ENCODE data around the gene GABARAPL2.

The GABARAPL2 gene

GRCh38 chr16:75606507-75606906, 40.3 kb downstream of the GABARAPL2 start:
- Histone ChIP-seq H3K4me2 (ENCODE audit: insufficient read depth, low read length) (no peak overlapping the region), H2AFZ (ENCODE audit: low read depth, low read length) (no peak overlapping the region), H3K27ac (ENCODE audit: low read length) (no peak overlapping the region), H3K27me3 (ENCODE audit: insufficient read depth, low read length, poor library complexity) (no peaks in the 10 kb centered on the region), H4K20me1 (ENCODE audit: insufficient read depth, low read length) (no peaks in the 10 kb centered on the region), H3K4me3 (ENCODE audit: low read depth in 1 of 2, low read length in 2 of 2) (no peak overlapping the region), H3K9ac (ENCODE audit: low read depth, low read length) (no peak overlapping the region), H3K79me2 (ENCODE audit: insufficient read depth, low read length) (0 out of 2 replicates have a peak, but pooled peaks cover 5% of the 10 kb centered on the region), H3K9me3 (ENCODE audit: insufficient read depth, low read length, severe bottlenecking) (peaks cover 4% of the 10 kb centered on the region), H3K36me3 (ENCODE audit: insufficient read depth, low read length) (peaks cover 87% of the 10 kb centered on the region), H3K4me1 (ENCODE audit: insufficient read depth, low read length) (no peaks in the 10 kb centered on the region)
- TF ChIP-seq CTCF (IDR thresholded peaks at IDR 0.05; ENCODE audit: borderline replicate concordance, extremely low read depth, low read length, poor library complexity, severe bottlenecking) (no peak), EZH2 (IDR thresholded peaks at IDR 0.05; ENCODE audit: borderline replicate concordance, low read depth, low read length, severe bottlenecking) (no peak)
- DNase-seq (no peak), ATAC-seq (ENCODE audit: insufficient read depth, low read depth) (no peak)

- Histone ChIP-seq H3K9me3 (ENCODE audit: insufficient read depth, low read length, severe bottlenecking) (no peaks in the 10 kb centered on the region), H3K9ac (ENCODE audit: low read depth, low read length) (no peak overlapping the region), H3K4me3 (ENCODE audit: low read depth in 1 of 2, low read length in 2 of 2) (no peak overlapping the region), H3K4me2 (ENCODE audit: insufficient read depth, low read length) (no peak overlapping the region), H4K20me1 (ENCODE audit: insufficient read depth, low read length) (no peaks in the 10 kb centered on the region), H3K27ac (ENCODE audit: low read length) (no peak overlapping the region), H3K36me3 (ENCODE audit: insufficient read depth, low read length) (peaks cover 87% of the 10 kb centered on the region), H3K27me3 (ENCODE audit: insufficient read depth, low read length, poor library complexity) (no peaks in the 10 kb centered on the region), H3K4me1 (ENCODE audit: insufficient read depth, low read length) (no peaks in the 10 kb centered on the region; the same call in 1 of the 2 replicates), H2AFZ (ENCODE audit: low read depth, low read length) (no peak overlapping the region), H3K79me2 (ENCODE audit: insufficient read depth, low read length) (peaks cover 8% of the 10 kb centered on the region; the same call in 1 of the 2 replicates)
- ATAC-seq (ENCODE audit: insufficient read depth, low read depth) (no peak), DNase-seq (no peak)
- TF ChIP-seq CTCF (IDR thresholded peaks at IDR 0.05; ENCODE audit: borderline replicate concordance, extremely low read depth, low read length, poor library complexity, severe bottlenecking) = no peak
- TF ChIP-seq EZH2 (IDR thresholded peaks at IDR 0.05; ENCODE audit: borderline replicate concordance, low read depth, low read length, severe bottlenecking) = no peak
These were observed 48.1 kb downstream of the GABARAPL2 start for GRCh38 chr16:75614066-75614897.

- ATAC-seq (ENCODE audit: insufficient read depth, low read depth) = no peak
- H3K4me3 ChIP-seq (ENCODE audit: low read depth in 1 of 2, low read length in 2 of 2) = no peak overlapping the region
- peaks cover 10% of the 10 kb centered on the region for H3K79me2 ChIP-seq (ENCODE audit: insufficient read depth, low read length)
- H3K9ac ChIP-seq (ENCODE audit: low read depth, low read length) = no peak overlapping the region
- H3K4me2 ChIP-seq (ENCODE audit: insufficient read depth, low read length) = no peak overlapping the region
- no peak overlapping the region for H2AFZ ChIP-seq (ENCODE audit: low read depth, low read length)
- peaks cover 87% of the 10 kb centered on the region for H3K36me3 ChIP-seq (ENCODE audit: insufficient read depth, low read length)
- no peak overlapping the region for H3K27ac ChIP-seq (ENCODE audit: low read length)
- H3K9me3 ChIP-seq (ENCODE audit: insufficient read depth, low read length, severe bottlenecking) = no peaks in the 10 kb centered on the region
- H4K20me1 ChIP-seq (ENCODE audit: insufficient read depth, low read length) = no peaks in the 10 kb centered on the region
- no peak for DNase-seq
- H3K4me1 ChIP-seq (ENCODE audit: insufficient read depth, low read length) = peaks cover 6% of the 10 kb centered on the region
- H3K27me3 ChIP-seq (ENCODE audit: insufficient read depth, low read length, poor library complexity) = no peaks in the 10 kb centered on the region
- TF ChIP-seq CTCF (IDR thresholded peaks at IDR 0.05; ENCODE audit: borderline replicate concordance, extremely low read depth, low read length, poor library complexity, severe bottlenecking) (no peak), EZH2 (IDR thresholded peaks at IDR 0.05; ENCODE audit: borderline replicate concordance, low read depth, low read length, severe bottlenecking) (no peak)
These were observed 49.4 kb downstream of the GABARAPL2 start for GRCh38 chr16:75615619-75616018.

All from DND-41 (cell line).